Superior temporal gyrus (tissue), 1 donor: Measurements from ENCODE around the gene CDH19.
"Not testable (repeated sequence)": the region's sequence is repeated elsewhere in the genome, so short reads cannot be mapped to it uniquely, and the experiment has no call there.

Experiments
- DNase-seq: peaks from one replicate; pipeline ENCODE4 v3.0.0-alpha.2; 2016; ENCODE audit errors: extremely low spot score

The CDH19 gene

GRCh38 chr18:66564236-66564635, 39.7 kb downstream of the CDH19 start:
- no peak for DNase-seq

GRCh38 chr18:66562279-66562678, 41.6 kb downstream of the CDH19 start:
- no peak for DNase-seq

GRCh38 chr18:66560094-66560493, 43.8 kb downstream of the CDH19 start:
- DNase-seq = peak; percentile 85

- no peak for DNase-seq
Observed at GRCh38 chr18:66558773-66559172, 45.1 kb downstream of the CDH19 start.

GRCh38 chr18:66557091-66557490, 46.8 kb downstream of the CDH19 start:
- no peak for DNase-seq

GRCh38 chr18:66555585-66555984, 48.3 kb downstream of the CDH19 start:
- no peak for DNase-seq

GRCh38 chr18:66553824-66554223, 50.1 kb downstream of the CDH19 start:
- no peak for DNase-seq

GRCh38 chr18:66550366-66550765, 53.5 kb downstream of the CDH19 start:
- no peak for DNase-seq

GRCh38 chr18:66548747-66549146, 55.1 kb downstream of the CDH19 start:
- DNase-seq = no peak

- no peak for DNase-seq
Observed at GRCh38 chr18:66534110-66534509, 69.8 kb downstream of the CDH19 start.

- DNase-seq = no peak
Observed at GRCh38 chr18:66533693-66534092, 70.2 kb downstream of the CDH19 start.

- no peak for DNase-seq
Observed at GRCh38 chr18:66523219-66523991, 80.5 kb downstream of the CDH19 start.

- no peak for DNase-seq
Observed at GRCh38 chr18:66513996-66514395, 89.9 kb downstream of the CDH19 start.

GRCh38 chr18:66511792-66512191, 92.1 kb downstream of the CDH19 start:
- DNase-seq = no peak

- DNase-seq = no peak
Observed at GRCh38 chr18:66511289-66511688, 92.6 kb downstream of the CDH19 start.

GRCh38 chr18:66510357-66511045, 93.4 kb downstream of the CDH19 start:
- DNase-seq = no peak

GRCh38 chr18:66508937-66509336, 95.0 kb downstream of the CDH19 start:
- DNase-seq = no peak

GRCh38 chr18:66506178-66506577, 97.7 kb downstream of the CDH19 start:
- no peak for DNase-seq

GRCh38 chr18:66497351-66497750, 106.5 kb downstream of the CDH19 start:
- no peak for DNase-seq

- DNase-seq = peak; percentile 82
Observed at GRCh38 chr18:66495844-66496243, 108.0 kb downstream of the CDH19 start.

- no peak for DNase-seq
Observed at GRCh38 chr18:66473882-66474281, 130.0 kb downstream of the CDH19 start.

- DNase-seq = not testable (repeated sequence)
Observed at GRCh38 chr18:66466184-66466583, 137.7 kb downstream of the CDH19 start.

- no peak for DNase-seq
Observed at GRCh38 chr18:66461344-66461743, 142.5 kb downstream of the CDH19 start.
